A673 (cell line): Measurements from ENCODE around the gene CYTH2. TPM values are rescaled to one million over a fixed set of nuclear protein-coding genes. Genes with fewer than 3 reads are reported as not detected.

Source experiments
- BruUV-seq: library from RNA; stranded (reverse); fragments of 400-500 nt; replicated peaks from 2 replicates; lab custom pipeline; 2021; lab: Mats Ljungman, UMichigan
- CTCF ChIA-PET: fragments of 300-600 bp; sonication (Branson Sonifier 250); formaldehyde crosslinking; loops from one replicate; lab custom pipeline; 2022; ENCODE audit warnings: antibody characterized with exemption; lab: Charles Lee
- POLR2A ChIA-PET: fragments of 300-600 bp; sonication (Branson Sonifier 250); formaldehyde crosslinking; loops from one replicate; lab custom pipeline; 2022; ENCODE audit warnings: antibody characterized with exemption; ENCODE audit not compliant: low non-redundant PET; lab: Charles Lee
- DNase-seq: peaks from one replicate; pipeline ENCODE4 v3.0.0-alpha.2; 2015; ENCODE audit warnings: low spot score
- H3K27ac ChIP-seq: fragments of 200-600 bp; sonication (generic); 2 replicates; pipeline ENCODE4 v1.5.1; 2016; ENCODE audit warnings: mixed run types, low read depth, mild to moderate bottlenecking, mixed read lengths, antibody characterized with exemption, low read length; ENCODE audit not compliant: poor library complexity, severe bottlenecking
- H3K27me3 ChIP-seq: fragments of 200-600 bp; sonication (generic); replicated peaks from 2 replicates; pipeline ENCODE4 v1.6.1; 2017; ENCODE audit warnings: mixed run types, low read depth, mild to moderate bottlenecking, mixed read lengths, antibody characterized with exemption, low read length; ENCODE audit not compliant: insufficient read depth, poor library complexity
- H3K36me3 ChIP-seq: fragments of 200-600 bp; sonication (generic); 2 replicates; pipeline ENCODE4 v1.6.1; 2016; ENCODE audit warnings: mixed run types, mild to moderate bottlenecking, mixed read lengths, antibody characterized with exemption, low read length; ENCODE audit not compliant: insufficient read depth, poor library complexity, severe bottlenecking
- H3K4me1 ChIP-seq: fragments of 200-600 bp; sonication (generic); 2 replicates; pipeline ENCODE4 v1.6.1; 2017; ENCODE audit warnings: mixed run types, mild to moderate bottlenecking, mixed read lengths, antibody characterized with exemption, low read length; ENCODE audit not compliant: insufficient read depth, poor library complexity, severe bottlenecking
- H3K4me3 ChIP-seq: fragments of 200-600 bp; sonication (generic); 2 replicates; pipeline ENCODE4 v1.5.1; 2016; ENCODE audit warnings: low read depth, mixed run types, mild to moderate bottlenecking, mixed read lengths, low read length; ENCODE audit not compliant: poor library complexity, severe bottlenecking
- H3K9me3 ChIP-seq: fragments of 200-600 bp; sonication (generic); 2 replicates; pipeline ENCODE4 v1.6.1; 2016; ENCODE audit warnings: mixed run types, low read depth, mild to moderate bottlenecking, mixed read lengths, antibody characterized with exemption, low read length; ENCODE audit not compliant: poor library complexity, severe bottlenecking
- CTCF ChIP-seq: fragments of 300-800, 200-600 bp; sonication (generic); conservative IDR thresholded peaks from 2 replicates; pipeline ENCODE4 v1.5.1; 2017; ENCODE audit warnings: low read depth, mild to moderate bottlenecking, antibody characterized with exemption, low read length, moderate library complexity, mixed read lengths
- EZH2 ChIP-seq: fragments of 200-600 bp; sonication (generic); IDR thresholded peaks from 2 replicates; pipeline ENCODE4 v1.6.1; 2017; ENCODE audit warnings: borderline replicate concordance, low read depth, mild to moderate bottlenecking, mixed read lengths, antibody characterized with exemption, low read length; ENCODE audit not compliant: poor library complexity, severe bottlenecking
- intact Hi-C: fragments of 100-400 bp; cut with micrococcal nuclease; formaldehyde crosslinking; loops from one replicate; pipeline ENCODE4 v1.10.0; 2022; ENCODE audit not compliant: unreplicated experiment
- total RNA-seq: library from RNA; stranded (reverse); gene quantifications from 2 replicates; pipeline ENCODE4 v1.2.3, GENCODE V29; 2021

Gene CYTH2
- total RNA-seq, 1 experiment from 2014 or later, result 125 TPM

- Histone ChIP-seq H3K9me3 (no peaks in the 10 kb centered on the region), H3K4me3 (peak within 1 kb of the TSS; percentile 33), H3K36me3 (no peaks in the 10 kb centered on the region), H3K27ac (no peak within 1 kb of the TSS), H3K4me1 (no peaks in the 10 kb centered on the region), H3K27me3 (no peaks in the 10 kb centered on the region)
- TF ChIP-seq CTCF (no peak), EZH2 (no peak)
- ChIA-PET CTCF (interaction anchor here (0.6 kb wide), 1 partner anchor 19 kb away, joined by 4 read pairs; no protein-coding TSS in a partner anchor), POLR2A (no interaction called here)
- intact Hi-C loops, result no loop called here
- no TSS peak for BruUV-seq
- DNase-seq, result peak; percentile 61
Measured at GRCh38 chr19:48511800-48512503, 42.8 kb downstream of the CYTH2 start, which contains the start of gene LMTK3. Gene LMTK3 (minus strand): TSS chr19:48511835. CDS start chr19:48511576, 259 bp downstream.

- no TSS peak for BruUV-seq
- CTCF ChIA-PET, result no interaction called here
- no peak overlapping the region for H3K27ac ChIP-seq
Measured at GRCh38 chr19:48512504-48513288, 43.5 kb downstream of the CYTH2 start.

More at GRCh38 chr19:48512504-48513288, 43.5 kb downstream of the CYTH2 start:
- no peaks in the 10 kb centered on the region for H3K27me3 ChIP-seq
- H3K4me1 ChIP-seq, result no peaks in the 10 kb centered on the region
- no peak for TF ChIP-seq EZH2
- no peak for TF ChIP-seq CTCF
- H3K9me3 ChIP-seq, result no peaks in the 10 kb centered on the region
- no peak for DNase-seq
- peak overlapping the region; percentile 58 for H3K4me3 ChIP-seq
- H3K36me3 ChIP-seq, result no peaks in the 10 kb centered on the region
- POLR2A ChIA-PET, result no interaction called here
- intact Hi-C loops, result no loop called here
